Measurements from ENCODE around the gene DCAF7. TPM values are rescaled to one million over a fixed set of nuclear protein-coding genes. Genes with fewer than 3 reads are reported as not detected.

DCAF7 gene
- total RNA-seq, 1 donor from 2014 or later = 34.1 TPM

- DNase-seq (ENCODE audit: extremely low spot score in 2 of 2) = no peak
- Histone ChIP-seq H3K4me1 (no peaks in the 10 kb centered on the region), H3K4me3 (no peak overlapping the region), H3K27me3 (no peaks in the 10 kb centered on the region), H3K9me3 (no peaks in the 10 kb centered on the region), H3K36me3 (peaks cover 0 to 24% of the 10 kb centered on the region in 2 donors), H3K27ac (no peak overlapping the region)
- no peak for TF ChIP-seq CTCF (IDR thresholded peaks at IDR 0.05)
- no peak for TF ChIP-seq POLR2A (IDR thresholded peaks at IDR 0.05)
- no peak for TF ChIP-seq POLR2AphosphoS5 (IDR thresholded peaks at IDR 0.05; ENCODE audit: insufficient read depth in 1 of 2, low read depth in 1 of 2)
- intact Hi-C loops (cut with DNase I) = loop anchor here (10.0 kb wide), 1 partner anchor 58 kb away; no protein-coding TSS in a partner anchor
These were observed 42.5 kb downstream of the DCAF7 start for GRCh38 chr17:63592797-63593196.

GRCh38 chr17:63595132-63595531 lies 44.9 kb downstream of the DCAF7 start:
- DNase-seq (ENCODE audit: extremely low spot score in 2 of 2) = no peak
- Histone ChIP-seq H3K27me3 (no peaks in the 10 kb centered on the region), H3K9me3 (no peaks in the 10 kb centered on the region), H3K4me3 (no peak overlapping the region), H3K4me1 (peaks cover 7% of the 10 kb centered on the region), H3K27ac (no peak overlapping the region), H3K36me3 (peaks cover 0 to 5% of the 10 kb centered on the region in 2 donors)
- TF ChIP-seq POLR2A (IDR thresholded peaks at IDR 0.05) (no peak), POLR2AphosphoS5 (IDR thresholded peaks at IDR 0.05; ENCODE audit: insufficient read depth in 1 of 2, low read depth in 1 of 2) (no peak), CTCF (IDR thresholded peaks at IDR 0.05) (no peak)
- intact Hi-C loops (cut with DNase I) = loop anchor here (10.0 kb wide), 1 partner anchor 60 kb away; no protein-coding TSS in a partner anchor

GRCh38 chr17:63596856-63597586 lies 46.7 kb downstream of the DCAF7 start:
- no peak for DNase-seq (ENCODE audit: extremely low spot score in 2 of 2)
- no peak for TF ChIP-seq POLR2AphosphoS5 (IDR thresholded peaks at IDR 0.05; ENCODE audit: insufficient read depth in 1 of 2, low read depth in 1 of 2)
- no peak for TF ChIP-seq POLR2A (IDR thresholded peaks at IDR 0.05)
- TF ChIP-seq CTCF (IDR thresholded peaks at IDR 0.05) = no peak
- intact Hi-C loops (cut with DNase I) = loop anchor here (10.0 kb wide), 1 partner anchor 62 kb away; no protein-coding TSS in a partner anchor
- H3K9me3 ChIP-seq = no peaks in the 10 kb centered on the region
- no peaks in the 10 kb centered on the region for H3K27me3 ChIP-seq
- H3K27ac ChIP-seq = no peak overlapping the region
- H3K4me3 ChIP-seq = no peak overlapping the region
- H3K4me1 ChIP-seq = peaks cover 19% of the 10 kb centered on the region
- H3K36me3 ChIP-seq = no peaks in the 10 kb centered on the region

GRCh38 chr17:63598281-63598680 lies 48.0 kb downstream of the DCAF7 start:
- intact Hi-C loops (cut with DNase I) = loop anchor here (10.0 kb wide), 1 partner anchor 63 kb away; no protein-coding TSS in a partner anchor
- Histone ChIP-seq H3K27me3 (no peaks in the 10 kb centered on the region), H3K4me1 (peaks cover 21% of the 10 kb centered on the region), H3K4me3 (no peak overlapping the region), H3K9me3 (no peaks in the 10 kb centered on the region), H3K27ac (no peak overlapping the region), H3K36me3 (no peaks in the 10 kb centered on the region)
- TF ChIP-seq CTCF (IDR thresholded peaks at IDR 0.05) (no peak), POLR2A (IDR thresholded peaks at IDR 0.05) (no peak), POLR2AphosphoS5 (IDR thresholded peaks at IDR 0.05; ENCODE audit: insufficient read depth in 1 of 2, low read depth in 1 of 2) (no peak)
- DNase-seq (ENCODE audit: extremely low spot score in 2 of 2) = no peak
